NCI-H2107 treated with DMSO at 0.1 percent for 48 hours (cell line): ENCODE results near the gene EHF.
"Not testable (repeated sequence)": the region's sequence is repeated elsewhere in the genome, so short reads cannot be mapped to it uniquely, and the experiment has no call there.

Source experiments
- DNase-seq: peaks from one replicate; lab custom pipeline; 2025; ENCODE audit not compliant: unreplicated experiment; lab: John Stamatoyannopoulos, UW

Gene EHF

GRCh38 chr11:34620820-34621792, at the start of gene EHF:
EHF (plus strand) TSS chr11:34621093; CDS start chr11:34642631, 21,538 bp downstream.
- DNase-seq: no peak

DNA sequence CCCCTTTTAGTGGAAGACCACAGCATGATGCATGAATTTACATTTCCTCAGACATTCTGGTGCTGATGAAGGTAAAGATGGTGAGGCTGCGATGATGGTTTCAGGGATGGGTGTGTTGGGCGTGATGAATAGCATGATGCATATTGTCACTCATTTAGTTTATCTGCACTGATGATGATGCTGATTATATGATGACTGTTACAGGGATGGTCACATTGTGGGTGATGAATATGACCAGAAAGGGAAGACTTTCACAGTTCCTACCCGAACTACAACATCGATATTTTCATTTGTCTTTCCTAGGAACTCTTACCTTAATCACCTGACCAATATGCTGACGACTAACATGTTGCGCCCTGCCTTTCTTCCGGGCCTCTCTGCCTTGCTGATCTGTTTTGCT, 47.4 kb upstream of the EHF start:
- no peak for DNase-seq

DNA sequence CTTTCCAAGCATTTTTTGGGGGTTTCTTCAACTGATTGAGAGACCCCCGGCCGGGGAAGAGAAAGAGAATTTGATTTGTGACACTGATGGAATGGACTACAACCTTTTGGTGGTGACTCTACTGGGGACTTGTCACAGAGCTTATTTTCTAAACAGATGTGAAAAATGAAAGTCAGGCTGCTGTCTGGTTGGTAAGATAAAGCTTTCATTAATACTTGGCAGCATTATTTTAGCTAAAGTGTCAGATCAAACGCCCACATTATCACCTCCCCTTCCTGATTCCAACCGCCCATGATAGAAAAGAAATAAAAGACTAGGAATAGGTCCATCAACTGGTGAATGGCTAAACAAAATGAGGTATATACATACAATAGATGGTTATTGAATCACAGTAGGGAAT, 45.6 kb upstream of the EHF start:
- no peak for DNase-seq

DNA sequence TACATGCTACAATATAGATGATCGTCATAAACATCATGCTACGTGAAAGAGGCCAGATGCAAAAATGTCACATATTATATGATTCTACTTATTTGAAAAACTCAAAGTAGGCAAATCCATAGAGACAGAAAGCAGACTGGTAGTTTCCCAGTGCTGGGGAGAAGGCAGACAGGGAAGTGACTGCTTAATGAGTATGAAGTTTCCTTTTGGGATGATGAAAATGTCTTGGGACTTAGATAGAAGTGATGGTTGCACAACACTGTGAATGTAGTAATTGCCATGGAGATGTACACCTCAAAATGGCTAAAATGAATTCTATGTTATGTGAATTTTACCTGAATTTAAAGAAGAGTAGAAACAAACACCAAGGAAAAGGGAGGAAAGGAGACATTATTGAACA, 45.2 kb upstream of the EHF start:
- DNase-seq: no peak

GRCh38 chr11:34576331-34576730, 44.6 kb upstream of the EHF start:
- DNase-seq: no peak

DNA sequence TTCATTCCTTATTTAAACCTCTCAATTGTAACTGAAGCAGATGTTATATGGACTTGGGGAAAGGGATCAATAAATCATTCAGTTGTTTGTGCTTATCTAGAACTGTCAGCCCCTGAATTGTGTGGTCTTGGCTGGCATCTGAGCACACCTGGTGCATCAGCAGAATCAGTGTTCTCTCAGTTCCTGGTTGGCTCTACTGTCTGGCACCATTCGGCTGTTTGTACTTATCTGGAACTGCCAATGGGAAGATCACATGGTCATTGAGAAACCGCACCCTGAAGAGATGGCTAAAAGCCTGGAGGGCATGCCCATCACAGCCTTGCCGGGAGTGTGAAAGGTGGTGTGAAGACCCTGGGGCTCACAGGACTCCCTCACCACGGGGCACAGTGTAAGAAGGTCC, 37.1 kb upstream of the EHF start:
- no peak for DNase-seq

- DNase-seq: no peak
Observed at GRCh38 chr11:34585304-34585734, 35.6 kb upstream of the EHF start.

DNA sequence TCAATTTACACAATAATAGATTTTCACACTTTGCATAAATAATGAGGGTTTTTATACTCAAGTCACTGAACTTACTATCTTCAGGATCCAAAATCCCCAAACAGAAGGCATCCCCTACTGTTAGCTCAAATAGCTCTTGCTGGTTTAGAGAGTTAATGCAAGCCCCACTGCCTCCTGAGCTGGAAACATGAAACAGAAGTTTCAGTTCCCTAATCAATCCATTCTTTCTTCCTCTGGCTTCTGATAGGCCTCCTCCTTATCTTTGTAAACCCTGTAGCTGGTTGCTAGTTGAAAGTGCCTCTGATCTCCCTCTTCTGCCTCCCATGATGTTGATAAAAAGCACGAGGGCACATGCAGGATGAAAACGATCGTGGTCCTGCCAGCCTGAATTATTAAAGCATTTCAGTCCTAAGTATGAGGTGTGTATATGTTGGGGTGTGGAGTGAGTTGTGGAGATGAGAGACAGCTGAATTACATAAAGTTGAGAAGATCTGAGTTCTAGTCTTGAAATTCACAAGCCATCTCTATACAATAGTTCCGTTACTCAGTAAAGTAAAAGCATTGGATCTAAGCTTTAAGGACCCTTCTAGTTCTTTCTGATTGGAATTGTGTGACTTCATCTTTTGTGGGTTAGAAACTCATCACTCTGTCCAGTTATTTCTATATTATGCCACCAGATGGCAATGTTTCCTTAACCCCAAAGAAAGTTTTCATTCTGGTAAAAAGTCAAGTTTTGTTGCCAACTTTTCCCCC, 35.0 kb upstream of the EHF start:
- peak; percentile 69 for DNase-seq

DNA sequence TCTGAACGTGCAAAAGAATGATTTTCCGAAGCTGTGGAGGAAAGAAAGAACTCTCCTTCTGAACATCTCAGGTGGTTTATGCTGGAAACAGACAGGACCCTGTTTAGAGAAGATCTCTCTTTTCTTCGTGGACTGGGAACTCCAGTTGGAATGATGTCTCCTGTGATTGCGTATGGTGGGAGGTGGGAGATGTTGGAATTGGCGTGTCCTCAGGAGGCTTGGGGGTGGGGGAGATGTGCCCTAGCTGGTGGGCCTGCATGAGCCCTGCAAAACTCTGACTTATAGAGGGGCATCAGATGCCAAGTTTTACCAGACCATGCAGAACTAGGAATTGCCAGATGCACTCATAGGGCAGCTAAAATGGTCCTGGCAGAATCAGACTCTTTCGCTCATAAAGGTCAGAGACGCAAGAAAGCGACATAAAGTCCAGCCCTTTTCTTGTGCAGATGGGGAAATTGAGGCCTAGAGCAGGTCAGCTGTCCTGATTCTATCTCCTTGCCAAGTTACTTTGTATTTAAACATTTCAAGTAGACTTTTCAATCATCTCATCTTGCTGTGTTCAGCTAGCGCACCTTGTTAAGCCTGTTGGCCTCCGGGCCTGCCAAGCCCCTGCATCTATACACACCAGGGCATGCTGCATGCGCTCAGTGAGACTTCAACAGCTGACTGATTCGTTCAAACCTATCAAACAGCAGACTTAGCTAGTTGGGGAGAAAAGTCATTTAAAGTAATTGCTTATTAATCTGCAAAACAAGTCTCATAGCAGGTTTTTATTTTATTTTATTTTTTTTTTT, 34.2 kb upstream of the EHF start:
- DNase-seq: no peak

DNA sequence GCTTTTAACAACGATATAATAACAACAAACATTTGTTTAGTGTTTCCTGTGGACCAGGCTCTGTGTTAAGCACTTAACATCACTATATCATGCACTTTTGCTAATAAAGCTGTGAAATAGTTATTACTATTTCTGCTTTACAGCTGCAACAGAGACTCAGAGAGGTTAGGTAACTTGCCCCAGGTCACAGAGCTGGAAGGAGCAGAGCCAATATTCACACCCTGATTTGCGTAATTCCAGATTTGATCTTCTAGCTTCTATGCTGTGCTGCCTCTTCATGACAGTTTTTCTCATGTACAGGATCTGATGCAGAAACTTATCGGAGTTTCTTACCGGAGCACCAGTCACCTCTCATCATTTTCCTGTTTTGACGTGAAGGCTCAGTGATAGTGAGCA, 33.6 kb upstream of the EHF start:
- DNase-seq: no peak

- DNase-seq: no peak
Observed at GRCh38 chr11:34588023-34588422, 32.9 kb upstream of the EHF start.

- no peak for DNase-seq
Observed at GRCh38 chr11:34588701-34589100, 32.2 kb upstream of the EHF start.

- DNase-seq: not testable (repeated sequence)
Observed at GRCh38 chr11:34589177-34589576, 31.7 kb upstream of the EHF start.

GRCh38 chr11:34593085-34593484, 27.8 kb upstream of the EHF start:
- DNase-seq: no peak

DNA sequence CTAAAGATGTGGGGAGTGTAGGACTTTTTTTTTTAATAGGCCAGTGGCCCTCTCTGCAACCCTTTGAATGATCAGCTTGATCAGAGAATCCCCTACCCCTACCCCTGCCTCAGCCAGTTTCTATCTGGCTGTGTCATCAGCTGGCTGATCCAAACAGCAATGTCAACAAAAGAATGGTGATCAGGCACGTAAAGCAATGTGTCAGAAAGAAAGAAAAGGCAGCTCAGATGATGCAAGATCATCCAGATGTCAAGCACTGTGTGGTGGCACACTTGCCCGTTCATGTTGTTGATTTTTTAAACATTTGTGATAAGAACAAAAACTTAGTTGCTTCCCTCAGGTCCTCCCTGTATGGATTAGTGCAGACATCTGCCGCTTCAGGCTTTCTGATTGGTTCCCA, 26.3 kb upstream of the EHF start:
- no peak for DNase-seq

DNA sequence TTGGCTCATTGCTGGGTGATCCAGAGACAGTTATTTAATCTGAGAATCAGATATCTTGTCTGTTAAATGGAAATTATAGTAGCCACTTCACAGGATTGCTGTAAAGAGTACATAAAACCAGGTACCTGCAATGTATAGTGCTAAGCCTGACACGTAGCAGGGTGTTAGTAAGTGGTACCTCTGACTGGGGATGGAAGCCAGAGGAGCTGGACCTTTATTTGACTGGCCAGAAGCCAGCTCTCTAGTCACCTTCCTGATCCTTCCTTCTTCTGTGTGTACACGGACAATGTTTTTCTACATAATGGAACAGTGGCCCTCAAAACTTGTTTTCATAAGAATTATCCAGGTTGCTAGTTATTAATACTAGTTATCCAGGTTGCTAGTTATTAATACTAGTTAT, 25.5 kb upstream of the EHF start:
- no peak for DNase-seq

DNA sequence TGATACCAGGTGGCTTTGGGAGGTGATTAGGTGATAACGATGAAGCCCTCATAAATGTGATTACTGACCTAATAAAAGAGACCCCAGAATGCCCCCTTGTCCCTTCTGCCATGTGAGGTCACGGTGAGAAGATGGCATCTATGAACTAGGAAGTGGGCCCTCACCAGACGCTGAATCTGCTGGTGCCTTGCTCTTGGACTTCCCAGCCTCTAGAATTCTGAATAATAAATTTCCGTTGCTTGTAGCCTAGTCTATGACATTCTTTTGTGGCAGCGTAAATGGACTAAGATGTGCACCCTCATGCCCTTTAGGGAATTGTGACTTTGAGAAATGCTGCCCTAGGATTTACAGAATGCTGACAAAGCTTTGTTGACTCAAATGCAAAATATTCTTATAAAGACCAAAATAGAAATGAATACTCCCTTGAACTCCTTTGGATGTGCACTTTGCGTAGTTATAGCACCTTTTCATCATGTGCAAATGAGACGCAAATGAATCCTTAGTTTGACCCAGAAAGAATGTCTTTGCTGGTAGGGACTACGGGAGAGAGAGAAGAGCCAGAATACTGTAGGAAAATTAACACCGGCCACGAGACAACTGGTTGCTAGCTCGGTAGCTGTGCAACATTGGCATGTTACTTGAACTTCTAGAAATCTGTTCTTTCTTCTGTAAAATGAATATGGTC, 24.8 kb upstream of the EHF start:
- DNase-seq: no peak

DNA sequence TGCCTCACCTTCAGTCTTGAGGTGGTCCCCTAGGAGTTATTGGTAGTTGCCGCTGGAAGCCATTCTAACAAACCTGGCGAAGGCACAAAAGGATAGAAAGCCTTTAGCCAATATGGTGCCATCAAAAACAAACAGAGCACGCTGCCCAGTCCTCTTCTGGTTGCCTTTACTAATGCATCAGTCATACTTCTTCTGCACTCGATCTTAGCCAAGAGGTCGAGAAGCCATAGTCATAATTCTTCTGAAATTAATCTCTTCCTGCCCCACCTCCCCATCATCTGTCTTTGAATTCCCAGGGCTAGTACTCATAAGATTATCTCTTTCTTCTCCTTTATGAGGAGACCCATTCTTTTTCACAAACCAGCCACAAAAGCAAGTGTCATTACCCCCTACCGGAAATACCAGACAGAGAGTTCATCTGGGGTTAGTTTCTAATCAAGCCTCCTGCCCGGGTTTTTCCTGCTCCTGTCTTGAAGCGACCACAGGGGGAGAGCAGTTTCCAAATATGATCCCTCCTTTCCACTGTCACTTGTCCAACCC, 21.4 kb upstream of the EHF start:
- no peak for DNase-seq

GRCh38 chr11:34600339-34601084, 20.4 kb upstream of the EHF start:
- DNase-seq: no peak

GRCh38 chr11:34601085-34601444, 19.8 kb upstream of the EHF start:
- DNase-seq: no peak
